Activated CD4-positive, alpha-beta T cell treated with anti-CD3 and anti-CD28 coated beads, Interleukin-2, amount 50 U/mL, for 4 hours (primary cell): ENCODE data around the gene ARHGAP6.

Experiments used
- DNase-seq, 2 experiments: peaks; one replicate each; pipeline ENCODE4 v3.0.0-alpha.2; 2020

The ARHGAP6 gene

GRCh38 chrX:11342673-11343072, 323.0 kb downstream of the ARHGAP6 start:
- DNase-seq, result no peak

- DNase-seq, result peak in 1 of 2 experiments; percentile 0
Observed at GRCh38 chrX:11341274-11342201, 324.2 kb downstream of the ARHGAP6 start.

- DNase-seq, result no peak
Observed at GRCh38 chrX:11337292-11338009, 328.3 kb downstream of the ARHGAP6 start.

- DNase-seq, result no peak
Observed at GRCh38 chrX:11336201-11336600, 329.5 kb downstream of the ARHGAP6 start.

- DNase-seq, result no peak
Observed at GRCh38 chrX:11334165-11334564, 331.6 kb downstream of the ARHGAP6 start.

GRCh38 chrX:11331788-11332187, 333.9 kb downstream of the ARHGAP6 start:
- no peak for DNase-seq

GRCh38 chrX:11329021-11329420, 336.7 kb downstream of the ARHGAP6 start:
- no peak for DNase-seq

GRCh38 chrX:11328134-11328533, 337.6 kb downstream of the ARHGAP6 start:
- DNase-seq, result no peak

- DNase-seq, result no peak
Observed at GRCh38 chrX:11321986-11322385, 343.7 kb downstream of the ARHGAP6 start.

GRCh38 chrX:11319806-11320520, 345.8 kb downstream of the ARHGAP6 start:
- no peak for DNase-seq

- no peak for DNase-seq
Observed at GRCh38 chrX:11311706-11312105, 354.0 kb downstream of the ARHGAP6 start.

GRCh38 chrX:11309220-11309619, 356.5 kb downstream of the ARHGAP6 start:
- no peak for DNase-seq

- DNase-seq, result no peak
Observed at GRCh38 chrX:11305641-11306040, 360.1 kb downstream of the ARHGAP6 start.

- DNase-seq, result no peak
Observed at GRCh38 chrX:11304829-11305228, 360.9 kb downstream of the ARHGAP6 start.

GRCh38 chrX:11298600-11298999, 367.1 kb downstream of the ARHGAP6 start:
- no peak for DNase-seq

- DNase-seq, result no peak
Observed at GRCh38 chrX:11296051-11296450, 369.7 kb downstream of the ARHGAP6 start.

- no peak for DNase-seq
Observed at GRCh38 chrX:11293113-11293512, 372.6 kb downstream of the ARHGAP6 start, which contains the start of gene AMELX. Gene AMELX (plus strand): TSS chrX:11293413. CDS start chrX:11294789, 1,376 bp downstream.

- DNase-seq, result no peak
Observed at GRCh38 chrX:11290416-11291102, 375.2 kb downstream of the ARHGAP6 start.

- no peak for DNase-seq
Observed at GRCh38 chrX:11287505-11287904, 378.2 kb downstream of the ARHGAP6 start.

- DNase-seq, result no peak
Observed at GRCh38 chrX:11285651-11286050, 380.1 kb downstream of the ARHGAP6 start.

- DNase-seq, result no peak
Observed at GRCh38 chrX:11282043-11282442, 383.7 kb downstream of the ARHGAP6 start.

GRCh38 chrX:11273544-11273943, 392.2 kb downstream of the ARHGAP6 start:
- DNase-seq, result no peak

GRCh38 chrX:11272863-11273262, 392.9 kb downstream of the ARHGAP6 start:
- DNase-seq, result no peak
